ENCODE data around the gene FAAP20. TPM values are rescaled to one million over a fixed set of nuclear protein-coding genes. Genes with fewer than 3 reads are reported as not detected.

FAAP20 gene
- total RNA-seq, 4 donors from 2014 or later, result 42.2 to 82.2 (median 50.2) TPM

DNA sequence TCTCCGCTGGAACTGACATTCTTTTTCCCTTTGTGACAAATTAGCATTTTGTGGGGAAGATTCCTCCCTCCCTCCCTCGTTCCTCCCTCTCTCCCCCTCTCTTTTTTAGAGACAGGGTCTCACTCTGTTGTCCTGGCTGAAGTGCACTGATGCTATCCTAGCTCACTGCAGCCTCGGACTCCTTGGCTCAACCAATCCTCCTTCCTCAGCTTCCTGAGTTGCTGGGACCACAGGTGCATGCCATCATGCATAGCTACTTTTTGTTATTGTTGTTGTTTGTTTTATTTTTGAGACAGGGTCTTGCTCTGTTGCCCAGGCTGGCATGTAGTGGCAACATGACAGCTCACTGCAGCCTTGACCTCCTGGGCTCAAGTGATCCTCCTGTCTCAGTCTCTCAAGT lies 26.7 kb upstream of the FAAP20 start:
- Histone ChIP-seq H3K4me3 (replicated peaks in 1 of 3) (no peak overlapping the region), H3K27me3 (no peaks in the 10 kb centered on the region), H3K36me3 (no peaks in the 10 kb centered on the region), H3K9me3 (no peaks in the 10 kb centered on the region), H3K27ac (no peak overlapping the region), H3K4me1 (peaks cover 0 to under 1% of the 10 kb centered on the region in 2 donors)
- DNase-seq, result no peak
- TF ChIP-seq POLR2A (IDR thresholded peaks at IDR 0.05) (no peak), CTCF (IDR thresholded peaks at IDR 0.05) (no peak)
- 89 to 91% methylated on average over 3 of the region's 3 CpGs for WGBS, 2 donors
- intact Hi-C loops (cut with DNase I), result no loop called here

GRCh38 chr1:2216767-2217058 lies 22.1 kb upstream of the FAAP20 start:
- no peak for TF ChIP-seq CTCF (IDR thresholded peaks at IDR 0.05)
- TF ChIP-seq POLR2A (IDR thresholded peaks at IDR 0.05), result no peak
- intact Hi-C loops (cut with DNase I), result no loop called here
- no peak for DNase-seq
- Histone ChIP-seq H3K9me3 (no peaks in the 10 kb centered on the region), H3K27me3 (no peaks in the 10 kb centered on the region), H3K36me3 (no peaks in the 10 kb centered on the region), H3K4me3 (replicated peaks in 1 of 3) (no peak overlapping the region), H3K4me1 (peaks cover 32 to 35% of the 10 kb centered on the region in 2 donors), H3K27ac (no peak overlapping the region)
- WGBS, 2 donors, result 80 to 89% methylated on average over 7 of the region's 7 CpGs

DNA sequence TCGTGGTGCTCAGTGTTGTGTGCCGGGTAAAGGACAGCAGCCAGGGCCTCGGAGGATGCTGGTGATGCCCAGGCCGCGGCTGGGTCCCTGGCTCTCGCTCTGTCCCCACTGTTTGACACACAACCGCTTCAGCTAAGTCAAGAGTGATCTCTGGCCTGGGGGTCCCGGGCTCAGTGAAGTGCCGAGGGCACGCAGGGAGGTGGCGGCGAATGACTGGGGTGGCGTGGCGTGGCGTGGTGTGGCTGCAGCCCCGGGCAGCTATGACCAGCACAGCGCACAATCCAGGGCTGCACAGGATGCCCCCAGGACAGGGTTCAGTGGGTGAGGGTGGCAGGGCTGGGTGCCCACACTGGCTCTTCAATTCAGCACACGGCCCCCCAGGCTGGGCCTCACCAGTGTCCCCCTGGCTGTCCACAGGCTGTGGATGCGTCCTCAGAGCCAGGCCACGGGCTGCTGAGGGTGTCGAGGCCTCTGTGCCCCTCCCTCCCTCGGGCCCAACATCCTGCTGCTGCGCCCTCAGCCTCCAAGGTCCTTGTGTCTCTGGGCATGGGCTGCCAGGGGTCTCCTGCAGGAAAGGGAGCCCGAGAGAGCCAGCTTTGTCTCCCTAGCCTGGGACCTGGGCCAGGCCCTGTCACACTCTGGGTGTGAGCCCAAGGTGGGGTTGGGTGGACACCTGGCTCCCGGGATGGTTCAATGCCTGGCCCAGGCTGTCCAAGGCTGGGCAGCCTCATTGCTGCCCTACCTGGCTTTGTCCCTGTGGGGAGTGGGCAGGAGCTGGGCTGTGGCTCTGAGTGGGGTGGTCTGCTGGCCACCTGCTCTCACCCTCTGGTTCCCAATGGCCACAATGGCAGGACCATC lies 21.6 kb upstream of the FAAP20 start:
- no peak for DNase-seq
- H3K9me3 ChIP-seq, result no peaks in the 10 kb centered on the region
- WGBS, 2 donors, result 93 to 94% methylated on average over 7 to 13 of the region's 25 CpGs
- no peak overlapping the region for H3K4me3 ChIP-seq (replicated peaks in 1 of 3)
- H3K27me3 ChIP-seq, result no peaks in the 10 kb centered on the region
- H3K36me3 ChIP-seq, result no peaks in the 10 kb centered on the region
- intact Hi-C loops (cut with DNase I), result no loop called here
- H3K4me1 ChIP-seq, result peaks cover 32 to 35% of the 10 kb centered on the region in 2 donors
- no peak overlapping the region for H3K27ac ChIP-seq
- TF ChIP-seq POLR2A (IDR thresholded peaks at IDR 0.05), result no peak
- TF ChIP-seq CTCF (IDR thresholded peaks at IDR 0.05), result no peak

DNA sequence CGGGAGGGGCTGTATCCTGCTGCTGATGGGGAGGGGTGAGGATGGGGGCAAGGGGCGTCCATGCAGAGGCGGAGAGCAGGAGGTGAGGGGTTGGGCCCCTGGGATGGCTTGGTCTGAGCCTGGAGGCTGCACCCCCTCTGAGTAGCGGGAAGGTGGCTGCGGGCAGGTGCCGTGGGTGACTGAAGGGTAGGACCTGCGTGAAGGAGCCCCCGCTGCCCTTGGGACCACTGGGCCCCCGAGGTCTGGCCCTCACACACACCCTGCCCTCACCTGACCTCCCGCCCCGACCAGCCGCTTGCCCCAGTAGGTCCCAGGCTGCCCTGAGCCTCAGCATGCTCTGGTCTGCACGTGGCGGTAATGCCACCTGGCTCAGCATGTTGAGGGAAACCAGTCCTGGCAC lies 20.8 kb upstream of the FAAP20 start:
- no peak for TF ChIP-seq POLR2A (IDR thresholded peaks at IDR 0.05)
- TF ChIP-seq CTCF (IDR thresholded peaks at IDR 0.05), result no peak
- H3K36me3 ChIP-seq, result no peaks in the 10 kb centered on the region
- 87 to 96% methylated on average over 5 to 9 of the region's 14 CpGs for WGBS, 2 donors
- H3K4me3 ChIP-seq (replicated peaks in 1 of 3), result no peak overlapping the region
- intact Hi-C loops (cut with DNase I), result no loop called here
- no peaks in the 10 kb centered on the region for H3K27me3 ChIP-seq
- H3K9me3 ChIP-seq, result no peaks in the 10 kb centered on the region
- H3K27ac ChIP-seq, result peak overlapping the region in 2 of 3 donors; percentile 98 to 99
- no peak for DNase-seq
- H3K4me1 ChIP-seq, result peaks cover 32 to 36% of the 10 kb centered on the region in 2 donors

- intact Hi-C loops (cut with DNase I), result loop anchor here (5.0 kb wide), 1 partner anchor 103 kb away; no protein-coding TSS in a partner anchor
- TF ChIP-seq CTCF (IDR thresholded peaks at IDR 0.05) (no peak), POLR2A (IDR thresholded peaks at IDR 0.05) (no peak)
- Histone ChIP-seq H3K4me3 (replicated peaks in 1 of 3) (no peak overlapping the region), H3K27me3 (no peaks in the 10 kb centered on the region), H3K4me1 (peaks cover 32 to 42% of the 10 kb centered on the region in 2 donors), H3K27ac (peak overlapping the region; percentile 98 to 99 (median 98)), H3K9me3 (no peaks in the 10 kb centered on the region), H3K36me3 (no peaks in the 10 kb centered on the region)
- peak; percentile 63 to 72 for DNase-seq
- 31 to 53% methylated on average over 10 to 21 of the region's 21 CpGs for WGBS, 2 donors
Measured at GRCh38 chr1:2214541-2215241, 20.1 kb upstream of the FAAP20 start.
